Measurements from ENCODE around the gene DCAF11. TPM values are rescaled to one million over a fixed set of nuclear protein-coding genes. Genes with fewer than 3 reads are reported as not detected.
A peak's percentile ranks its signal among the peaks of the same experiment; 100 is the strongest.

Gene DCAF11
- total and polyA plus RNA-seq, 2 of the 13 experiments (the other 11 are each of a cell fraction or from before 2014, with no cell fraction given): 150 to 257 TPM

- TF ChIP-seq, protein P1, sequence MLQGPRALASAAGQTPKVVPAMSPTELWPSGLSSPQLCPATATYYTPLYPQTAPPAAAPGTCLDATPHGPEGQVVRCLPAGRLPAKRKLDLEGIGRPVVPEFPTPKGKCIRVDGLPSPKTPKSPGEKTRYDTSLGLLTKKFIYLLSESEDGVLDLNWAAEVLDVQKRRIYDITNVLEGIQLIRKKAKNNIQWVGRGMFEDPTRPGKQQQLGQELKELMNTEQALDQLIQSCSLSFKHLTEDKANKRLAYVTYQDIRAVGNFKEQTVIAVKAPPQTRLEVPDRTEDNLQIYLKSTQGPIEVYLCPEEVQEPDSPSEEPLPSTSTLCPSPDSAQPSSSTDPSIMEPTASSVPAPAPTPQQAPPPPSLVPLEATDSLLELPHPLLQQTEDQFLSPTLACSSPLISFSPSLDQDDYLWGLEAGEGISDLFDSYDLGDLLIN (CRISPR knock-in tag; IDR thresholded peaks at IDR 0.05; ENCODE audit: borderline replicate concordance): no peak
- TF ChIP-seq CEBPZ (IDR thresholded peaks at IDR 0.05; ENCODE audit: low read length) (no peak), ZNF530 (CRISPR knock-in tag; IDR thresholded peaks at IDR 0.05; ENCODE audit: low read depth) (no peak), HNRNPLL (IDR thresholded peaks at IDR 0.05; ENCODE audit: low read depth, low read length, poor library complexity, severe bottlenecking) (no peak), TAF1 (CRISPR knock-in tag; IDR thresholded peaks at IDR 0.05) (no peak), ZNF468 (CRISPR knock-in tag; IDR thresholded peaks at IDR 0.05) (no peak), GATAD1 (CRISPR knock-in tag; IDR thresholded peaks at IDR 0.05) (no peak; the same call in 1 of the 2 replicates), GTF3A (CRISPR knock-in tag; conservative IDR thresholded peaks at IDR 0.05) (no peak), ZNF775 (CRISPR knock-in tag; IDR thresholded peaks at IDR 0.05; ENCODE audit: borderline replicate concordance) (0 out of 2 replicates have a peak, but pooled peaks have one; percentile 20), CBX5 (CRISPR knock-in tag; IDR thresholded peaks at IDR 0.05; ENCODE audit: borderline replicate concordance) (no peak), ZBTB37 (CRISPR knock-in tag; IDR thresholded peaks at IDR 0.05) (no peak), IKZF4 (CRISPR knock-in tag; IDR thresholded peaks at IDR 0.05; ENCODE audit: borderline replicate concordance, low read depth, not compliant biosample characterization) (no peak), ETV5 (CRISPR knock-in tag; IDR thresholded peaks at IDR 0.05; ENCODE audit: borderline replicate concordance) (no peak), ZNF207 (IDR thresholded peaks at IDR 0.05; ENCODE audit: borderline replicate concordance) (no peak), ZNF850 (CRISPR knock-in tag; conservative IDR thresholded peaks at IDR 0.05) (no peak), FOXO1 (CRISPR knock-in tag; IDR thresholded peaks at IDR 0.05) (no peak; the same call in 1 of the 2 replicates), ZNF597 (CRISPR knock-in tag; IDR thresholded peaks at IDR 0.05) (no peak), ZNF317 (CRISPR knock-in tag; IDR thresholded peaks at IDR 0.05) (no peak), E2F5 (CRISPR knock-in tag; conservative IDR thresholded peaks at IDR 0.05) (no peak), ZNF441 (CRISPR knock-in tag; IDR thresholded peaks at IDR 0.05; ENCODE audit: borderline replicate concordance) (no peak), KLF15 (CRISPR knock-in tag; IDR thresholded peaks at IDR 0.05; ENCODE audit: borderline replicate concordance) (no peak), NFE2L2 (IDR thresholded peaks at IDR 0.05; ENCODE audit: low read length) (no peak), DNMT3B (CRISPR knock-in tag; conservative IDR thresholded peaks at IDR 0.05) (peak; percentile 31; the same call in 1 of the 2 replicates)
Measured at GRCh38 chr14:24135584-24135833, 20.9 kb downstream of the DCAF11 start (continued).
